NCI-H2227 (cell line): ENCODE data around the gene PSAT1.
A peak's percentile ranks its signal among the peaks of the same experiment; 100 is the strongest.

Source experiments
- DNase-seq: peaks from one replicate; lab custom pipeline; 2025; ENCODE audit not compliant: unreplicated experiment; lab: John Stamatoyannopoulos, UW

PSAT1 gene

GRCh38 chr9:78292716-78293497 lies 4.0 kb upstream of the PSAT1 start:
- no peak for DNase-seq

GRCh38 chr9:78294290-78295176 lies 2.4 kb upstream of the PSAT1 start:
- no peak for DNase-seq

- DNase-seq: no peak
These were observed 1.7 kb upstream of the PSAT1 start for GRCh38 chr9:78295177-78295575.

GRCh38 chr9:78295731-78296130 lies 1.2 kb upstream of the PSAT1 start:
- DNase-seq: no peak

- DNase-seq: peak; percentile 37
These were observed 578 bp upstream of the PSAT1 start for GRCh38 chr9:78296201-78296892.

- no peak for DNase-seq
These were observed 692 bp downstream of the PSAT1 start for GRCh38 chr9:78297672-78297961.

GRCh38 chr9:78298046-78298765 lies 1.3 kb downstream of the PSAT1 start:
- DNase-seq: peak; percentile 29

GRCh38 chr9:78300209-78300608 lies 3.3 kb downstream of the PSAT1 start:
- no peak for DNase-seq

GRCh38 chr9:78301466-78301865 lies 4.5 kb downstream of the PSAT1 start:
- no peak for DNase-seq

- DNase-seq: no peak
These were observed 6.6 kb downstream of the PSAT1 start for GRCh38 chr9:78303377-78304062.

- DNase-seq: no peak
These were observed 7.4 kb downstream of the PSAT1 start for GRCh38 chr9:78304357-78304756.

- no peak for DNase-seq
These were observed 9.5 kb downstream of the PSAT1 start for GRCh38 chr9:78306222-78307076.

GRCh38 chr9:78307360-78307759 lies 10.4 kb downstream of the PSAT1 start:
- no peak for DNase-seq

- no peak for DNase-seq
These were observed 12.1 kb downstream of the PSAT1 start for GRCh38 chr9:78309066-78309465.

- DNase-seq: no peak
These were observed 14.2 kb downstream of the PSAT1 start for GRCh38 chr9:78311075-78311474.

GRCh38 chr9:78311886-78312524 lies 15.1 kb downstream of the PSAT1 start:
- no peak for DNase-seq

GRCh38 chr9:78314550-78314949 lies 17.6 kb downstream of the PSAT1 start:
- DNase-seq: no peak

GRCh38 chr9:78314953-78315870 lies 18.3 kb downstream of the PSAT1 start:
- no peak for DNase-seq
